ENCODE data around the gene SF1. TPM values are rescaled to one million over a fixed set of nuclear protein-coding genes. Genes with fewer than 3 reads are reported as not detected.
A peak's percentile ranks its signal among the peaks of the same experiment; 100 is the strongest.

Gene SF1
- total and polyA plus RNA-seq, 9 of the 15 experiments (the other 6 are each of a cell fraction or from before 2014, with no cell fraction given): 13.1 to 334 (median 111) TPM

DNA sequence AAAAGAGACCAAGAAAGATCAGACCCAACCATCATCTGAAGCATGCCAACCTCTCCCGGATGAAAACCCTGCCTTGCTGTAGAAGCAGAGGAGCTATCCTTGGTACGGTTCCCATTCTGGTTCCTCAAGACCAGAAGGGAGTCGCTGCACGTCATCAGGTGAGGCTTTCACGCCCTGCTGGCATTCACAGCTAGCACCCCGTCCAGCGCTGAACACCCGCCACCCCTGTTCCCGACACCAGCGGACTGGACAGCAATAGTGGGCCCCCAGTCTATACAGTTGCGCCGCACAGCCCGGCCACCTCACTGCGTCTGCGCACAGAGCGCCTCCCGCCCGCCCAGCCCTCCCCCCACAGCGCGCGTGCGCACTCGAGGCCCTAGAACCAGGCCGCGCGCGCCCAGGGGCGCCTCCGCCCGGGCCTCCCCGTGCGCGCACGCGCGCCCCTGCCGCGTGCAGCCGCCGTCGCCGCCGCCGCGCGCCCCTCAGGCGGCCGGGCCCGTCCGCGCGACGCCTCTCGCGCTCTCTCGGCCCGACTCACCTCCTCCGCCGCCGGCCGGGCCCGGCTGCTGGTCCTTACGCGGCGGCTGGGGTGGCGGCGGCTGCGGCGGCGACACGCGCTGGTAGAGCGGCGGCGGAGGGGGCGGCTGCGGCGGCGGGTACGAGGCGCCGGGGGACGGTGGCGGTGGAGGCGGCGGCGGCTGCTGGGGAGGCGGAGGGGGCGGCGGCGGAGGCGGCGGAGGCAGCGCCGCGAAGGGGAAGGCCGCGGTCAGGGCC lies 706 bp downstream of the SF1 start (continued):
- TF ChIP-seq, protein P1, sequence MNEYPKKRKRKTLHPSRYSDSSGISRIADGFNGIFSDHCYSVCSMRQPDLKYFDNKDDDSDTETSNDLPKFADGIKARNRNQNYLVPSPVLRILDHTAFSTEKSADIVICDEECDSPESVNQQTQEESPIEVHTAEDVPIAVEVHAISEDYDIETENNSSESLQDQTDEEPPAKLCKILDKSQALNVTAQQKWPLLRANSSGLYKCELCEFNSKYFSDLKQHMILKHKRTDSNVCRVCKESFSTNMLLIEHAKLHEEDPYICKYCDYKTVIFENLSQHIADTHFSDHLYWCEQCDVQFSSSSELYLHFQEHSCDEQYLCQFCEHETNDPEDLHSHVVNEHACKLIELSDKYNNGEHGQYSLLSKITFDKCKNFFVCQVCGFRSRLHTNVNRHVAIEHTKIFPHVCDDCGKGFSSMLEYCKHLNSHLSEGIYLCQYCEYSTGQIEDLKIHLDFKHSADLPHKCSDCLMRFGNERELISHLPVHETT (CRISPR knock-in tag; conservative IDR thresholded peaks at IDR 0.05 in 1 of 2, IDR thresholded peaks at IDR 0.05 in 1 of 2): 0 out of 4 replicates have a peak, but pooled peaks of 1 of the 2 experiments have one; percentile 10
- TF ChIP-seq SREBF2 (CRISPR knock-in tag; IDR thresholded peaks at IDR 0.05) (no peak), FIP1L1 (IDR thresholded peaks at IDR 0.05; ENCODE audit: low read depth, low read length, poor library complexity, severe bottlenecking) (peak; percentile 43), POLR2A (conservative IDR thresholded peaks at IDR 0.05) (peak; percentile 55), ZKSCAN1 (IDR thresholded peaks at IDR 0.05; ENCODE audit: low read depth, low read length) (peak; percentile 23; the same call in 1 of the 2 replicates)

DNA sequence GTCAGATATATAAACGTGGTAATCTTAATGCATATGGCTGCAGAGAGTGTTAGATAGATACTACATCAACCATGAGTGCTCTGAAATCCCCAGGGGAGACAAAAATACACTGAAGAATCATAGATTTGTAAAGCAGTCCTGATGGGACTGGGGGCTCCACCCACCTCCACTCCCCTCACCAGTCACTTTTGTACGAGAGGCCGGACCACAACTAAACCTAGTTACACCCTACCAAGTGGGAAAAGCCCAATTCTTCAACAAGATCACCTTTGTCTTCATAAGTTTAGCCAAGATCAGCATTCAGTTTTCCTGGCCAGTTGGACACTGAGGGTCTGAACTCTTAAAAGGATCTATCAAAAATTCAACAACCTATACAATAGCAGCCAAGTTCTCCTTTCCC lies 1.5 kb downstream of the SF1 start:
- Histone ChIP-seq H3K79me2 (ENCODE audit: control insufficient read depth, insufficient read depth, low read length) (peaks cover 62% of the 10 kb centered on the region), H2AFZ (ENCODE audit: low read depth, low read length) (no peak overlapping the region), H3K9me3 (replicated peaks; ENCODE audit: control insufficient read depth, insufficient read depth, low read depth, low read length) (no peaks in the 10 kb centered on the region), H3K9ac (ENCODE audit: insufficient read depth in 1 of 2, low read depth in 2 of 2, low read length in 2 of 2) (peak overlapping the region; percentile 73 to 95; a peak in 3 of 4 replicates), H3K36me3 (ENCODE audit: control insufficient read depth, insufficient read depth, low read length) (peaks cover 56% of the 10 kb centered on the region), H3K27me3 (ENCODE audit: control insufficient read depth in 2 of 2, insufficient read depth in 2 of 2, low read length in 2 of 2) (no peaks in the 10 kb centered on the region), H3K4me2 (ENCODE audit: insufficient read depth, low read length) (peak overlapping the region; percentile 96), H3K9me1 (ENCODE audit: control insufficient read depth, insufficient read depth, low read length) (peaks cover 9% of the 10 kb centered on the region), H3K4me3 (peak overlapping the region; percentile 67), H3K4me1 (replicated peaks in 1 of 2; ENCODE audit: control insufficient read depth in 2 of 2, insufficient read depth in 2 of 2, low read length in 2 of 2) (peaks cover 6 to 18% of the 10 kb centered on the region in 2 experiments; a peak in 3 of 5 replicates), H4K20me1 (replicated peaks; ENCODE audit: control insufficient read depth, insufficient read depth, low read length) (peaks cover 41% of the 10 kb centered on the region), H3K27ac (ENCODE audit: extremely low read depth, low read depth, low read length) (peak overlapping the region; percentile 51; the same call in 2 of the 3 replicates)
- POLR2A ChIA-PET: interaction anchor here (0.8 to 10.8 kb wide), 3 partner anchors 11 to 722 kb away, joined by 3 to 168 read pairs (median 3); partner anchors contain the start of genes MALAT1 and PYGM
- intact Hi-C loops (cut with micrococcal nuclease) (loop anchor here (5.0 kb wide), 1 partner anchor 110 kb away; no protein-coding TSS in a partner anchor), in situ Hi-C loops (cut with MboI) (no loop called here)
- TF ChIP-seq POLR3G (IDR thresholded peaks at IDR 0.05; ENCODE audit: extremely low read depth, insufficient read length, insufficient replicate concordance) (no peak), TBL1XR1 (IDR thresholded peaks at IDR 0.05; ENCODE audit: low read length in 2 of 2) (0 out of 4 replicates have a peak, but pooled peaks of 1 of the 2 experiments have one; percentile 15)
- CTCF ChIA-PET (ENCODE audit: low intra/inter-chr PET ratio): interaction anchor here (0.7 kb wide), 1 partner anchor 237 kb away, joined by 6 read pairs; the partner anchor contains the start of gene ARL2
- 19% methylated on average over 3 of the region's 3 CpGs for WGBS (ENCODE audit: insufficient coverage, low coverage, missing lambda C conversion rate)
- BruUV-seq (replicated peaks): TSS peak; percentile 41
- ATAC-seq (no peak), DNase-seq (ENCODE audit: extremely low read depth in 1 of 4, low spot score in 3 of 4) (no peak), FAIRE-seq (no peak)

All from K562 (cell line).